CD4-positive, alpha-beta T cell treated with Interferon gamma for 1 hour (primary cell): ENCODE measurements around the gene SLC19A1.
A peak's percentile ranks its signal among the peaks of the same experiment; 100 is the strongest.

Experiments used
- DNase-seq: peaks from one replicate; pipeline ENCODE4 v3.0.0-alpha.2; 2020

SLC19A1 gene

GRCh38 chr21:45542242-45542666 is at the start of gene SLC19A1:
Gene SLC19A1 (minus strand): TSS chr21:45542440. CDS start chr21:45537959, 4,481 bp downstream.
- DNase-seq = peak; percentile 69

- DNase-seq = no peak
Measured at GRCh38 chr21:45591619-45592207, 49.5 kb upstream of the SLC19A1 start.

GRCh38 chr21:45590726-45591618 is 48.7 kb upstream of the SLC19A1 start:
- DNase-seq = peak; percentile 37

- DNase-seq = peak; percentile 61
Measured at GRCh38 chr21:45590246-45590725, 48.0 kb upstream of the SLC19A1 start.

GRCh38 chr21:45589686-45590245 is 47.5 kb upstream of the SLC19A1 start:
- DNase-seq = no peak

GRCh38 chr21:45588871-45589491 is 46.7 kb upstream of the SLC19A1 start:
- DNase-seq = no peak

- DNase-seq = no peak
Measured at GRCh38 chr21:45588086-45588825, 46.0 kb upstream of the SLC19A1 start.

- no peak for DNase-seq
Measured at GRCh38 chr21:45586289-45586858, 44.1 kb upstream of the SLC19A1 start.

- no peak for DNase-seq
Measured at GRCh38 chr21:45584786-45585185, 42.5 kb upstream of the SLC19A1 start.

- DNase-seq = no peak
Measured at GRCh38 chr21:45583831-45584509, 41.7 kb upstream of the SLC19A1 start.

GRCh38 chr21:45582128-45582527 is 39.9 kb upstream of the SLC19A1 start:
- DNase-seq = no peak

GRCh38 chr21:45581322-45581712 is 39.1 kb upstream of the SLC19A1 start:
- DNase-seq = no peak

GRCh38 chr21:45580576-45581321 is 38.5 kb upstream of the SLC19A1 start:
- DNase-seq = no peak

GRCh38 chr21:45580181-45580575 is 37.9 kb upstream of the SLC19A1 start:
- DNase-seq = no peak

GRCh38 chr21:45579383-45580180 is 37.3 kb upstream of the SLC19A1 start:
- no peak for DNase-seq

- no peak for DNase-seq
Measured at GRCh38 chr21:45578811-45579381, 36.7 kb upstream of the SLC19A1 start.

GRCh38 chr21:45578176-45578801 is 36.0 kb upstream of the SLC19A1 start:
- no peak for DNase-seq

GRCh38 chr21:45577801-45578175 is 35.5 kb upstream of the SLC19A1 start:
- no peak for DNase-seq
